H1 (cell line): ENCODE results near the gene DMBX1. TPM values are rescaled to one million over a fixed set of nuclear protein-coding genes. Genes with fewer than 3 reads are reported as not detected.

Source experiments
- EP300 ChIP-seq, 2 experiments: IDR thresholded peaks; 1 replicate in 1 of 2; 2 replicates in 1 of 2; pipeline ENCODE4 v1.6.1; 2011 to 2012; ENCODE audit warnings: low read depth in 2 of 2, low read length in 2 of 2, mild to moderate bottlenecking in 2 of 2, borderline replicate concordance in 1 of 2, inconsistent platforms in 1 of 2, moderate library complexity in 1 of 2
- SIX5 ChIP-seq: IDR thresholded peaks from 2 replicates; pipeline ENCODE4 v1.6.1; 2011; ENCODE audit warnings: mild to moderate bottlenecking, low read depth, low read length
- SP2 ChIP-seq: IDR thresholded peaks from 2 replicates; pipeline ENCODE4 v1.6.1; 2012; ENCODE audit warnings: mild to moderate bottlenecking, low read length, inconsistent platforms
- polyA plus RNA-seq, 7 experiments: library from polyadenylated mRNA; depleted of rRNA in 3 of 7; stranded (reverse) in 5 of 7; unstranded in 2 of 7; fragments of >200 nt in 5 of 7; fragments of 200-250 nt in 2 of 7; gene quantifications; 1 replicate in 5 of 7; 2 replicates in 1 of 7; 4 replicates in 1 of 7; pipeline versions ENCODE4 v1.2.1 to v1.2.3, GENCODE V29; 2011 to 2013; ENCODE audit warnings: missing spikeins in 2 of 7, mixed read lengths in 2 of 7
- total RNA-seq: library from RNA; stranded (reverse); fragmentation: NEBNext Ultra II Directional; extraction: Animal tissue kit (Norgen Biotek cat#: 25700); gene quantifications from 2 replicates; pipeline ENCODE4 v1.2.1, GENCODE V29; 2021
- TF ChIP-seq, protein P1 (sequence below): fragments of 300-600 bp; sonication (generic); IDR thresholded peaks from 2 replicates; pipeline ENCODE4 v1.7.1; 2012; ENCODE audit warnings: low read length, moderate library complexity, mild to moderate bottlenecking, inconsistent platforms; ENCODE audit not compliant: insufficient replicate concordance

The DMBX1 gene
- total and polyA plus RNA-seq, 2 of the 8 experiments (the other 6 are each of a cell fraction or from before 2014, with no cell fraction given), result 0.23 to 0.30 TPM

GRCh38 chr1:46487818-46488218 is 1.8 kb upstream of the DMBX1 start (continued):
- TF ChIP-seq, protein P1, sequence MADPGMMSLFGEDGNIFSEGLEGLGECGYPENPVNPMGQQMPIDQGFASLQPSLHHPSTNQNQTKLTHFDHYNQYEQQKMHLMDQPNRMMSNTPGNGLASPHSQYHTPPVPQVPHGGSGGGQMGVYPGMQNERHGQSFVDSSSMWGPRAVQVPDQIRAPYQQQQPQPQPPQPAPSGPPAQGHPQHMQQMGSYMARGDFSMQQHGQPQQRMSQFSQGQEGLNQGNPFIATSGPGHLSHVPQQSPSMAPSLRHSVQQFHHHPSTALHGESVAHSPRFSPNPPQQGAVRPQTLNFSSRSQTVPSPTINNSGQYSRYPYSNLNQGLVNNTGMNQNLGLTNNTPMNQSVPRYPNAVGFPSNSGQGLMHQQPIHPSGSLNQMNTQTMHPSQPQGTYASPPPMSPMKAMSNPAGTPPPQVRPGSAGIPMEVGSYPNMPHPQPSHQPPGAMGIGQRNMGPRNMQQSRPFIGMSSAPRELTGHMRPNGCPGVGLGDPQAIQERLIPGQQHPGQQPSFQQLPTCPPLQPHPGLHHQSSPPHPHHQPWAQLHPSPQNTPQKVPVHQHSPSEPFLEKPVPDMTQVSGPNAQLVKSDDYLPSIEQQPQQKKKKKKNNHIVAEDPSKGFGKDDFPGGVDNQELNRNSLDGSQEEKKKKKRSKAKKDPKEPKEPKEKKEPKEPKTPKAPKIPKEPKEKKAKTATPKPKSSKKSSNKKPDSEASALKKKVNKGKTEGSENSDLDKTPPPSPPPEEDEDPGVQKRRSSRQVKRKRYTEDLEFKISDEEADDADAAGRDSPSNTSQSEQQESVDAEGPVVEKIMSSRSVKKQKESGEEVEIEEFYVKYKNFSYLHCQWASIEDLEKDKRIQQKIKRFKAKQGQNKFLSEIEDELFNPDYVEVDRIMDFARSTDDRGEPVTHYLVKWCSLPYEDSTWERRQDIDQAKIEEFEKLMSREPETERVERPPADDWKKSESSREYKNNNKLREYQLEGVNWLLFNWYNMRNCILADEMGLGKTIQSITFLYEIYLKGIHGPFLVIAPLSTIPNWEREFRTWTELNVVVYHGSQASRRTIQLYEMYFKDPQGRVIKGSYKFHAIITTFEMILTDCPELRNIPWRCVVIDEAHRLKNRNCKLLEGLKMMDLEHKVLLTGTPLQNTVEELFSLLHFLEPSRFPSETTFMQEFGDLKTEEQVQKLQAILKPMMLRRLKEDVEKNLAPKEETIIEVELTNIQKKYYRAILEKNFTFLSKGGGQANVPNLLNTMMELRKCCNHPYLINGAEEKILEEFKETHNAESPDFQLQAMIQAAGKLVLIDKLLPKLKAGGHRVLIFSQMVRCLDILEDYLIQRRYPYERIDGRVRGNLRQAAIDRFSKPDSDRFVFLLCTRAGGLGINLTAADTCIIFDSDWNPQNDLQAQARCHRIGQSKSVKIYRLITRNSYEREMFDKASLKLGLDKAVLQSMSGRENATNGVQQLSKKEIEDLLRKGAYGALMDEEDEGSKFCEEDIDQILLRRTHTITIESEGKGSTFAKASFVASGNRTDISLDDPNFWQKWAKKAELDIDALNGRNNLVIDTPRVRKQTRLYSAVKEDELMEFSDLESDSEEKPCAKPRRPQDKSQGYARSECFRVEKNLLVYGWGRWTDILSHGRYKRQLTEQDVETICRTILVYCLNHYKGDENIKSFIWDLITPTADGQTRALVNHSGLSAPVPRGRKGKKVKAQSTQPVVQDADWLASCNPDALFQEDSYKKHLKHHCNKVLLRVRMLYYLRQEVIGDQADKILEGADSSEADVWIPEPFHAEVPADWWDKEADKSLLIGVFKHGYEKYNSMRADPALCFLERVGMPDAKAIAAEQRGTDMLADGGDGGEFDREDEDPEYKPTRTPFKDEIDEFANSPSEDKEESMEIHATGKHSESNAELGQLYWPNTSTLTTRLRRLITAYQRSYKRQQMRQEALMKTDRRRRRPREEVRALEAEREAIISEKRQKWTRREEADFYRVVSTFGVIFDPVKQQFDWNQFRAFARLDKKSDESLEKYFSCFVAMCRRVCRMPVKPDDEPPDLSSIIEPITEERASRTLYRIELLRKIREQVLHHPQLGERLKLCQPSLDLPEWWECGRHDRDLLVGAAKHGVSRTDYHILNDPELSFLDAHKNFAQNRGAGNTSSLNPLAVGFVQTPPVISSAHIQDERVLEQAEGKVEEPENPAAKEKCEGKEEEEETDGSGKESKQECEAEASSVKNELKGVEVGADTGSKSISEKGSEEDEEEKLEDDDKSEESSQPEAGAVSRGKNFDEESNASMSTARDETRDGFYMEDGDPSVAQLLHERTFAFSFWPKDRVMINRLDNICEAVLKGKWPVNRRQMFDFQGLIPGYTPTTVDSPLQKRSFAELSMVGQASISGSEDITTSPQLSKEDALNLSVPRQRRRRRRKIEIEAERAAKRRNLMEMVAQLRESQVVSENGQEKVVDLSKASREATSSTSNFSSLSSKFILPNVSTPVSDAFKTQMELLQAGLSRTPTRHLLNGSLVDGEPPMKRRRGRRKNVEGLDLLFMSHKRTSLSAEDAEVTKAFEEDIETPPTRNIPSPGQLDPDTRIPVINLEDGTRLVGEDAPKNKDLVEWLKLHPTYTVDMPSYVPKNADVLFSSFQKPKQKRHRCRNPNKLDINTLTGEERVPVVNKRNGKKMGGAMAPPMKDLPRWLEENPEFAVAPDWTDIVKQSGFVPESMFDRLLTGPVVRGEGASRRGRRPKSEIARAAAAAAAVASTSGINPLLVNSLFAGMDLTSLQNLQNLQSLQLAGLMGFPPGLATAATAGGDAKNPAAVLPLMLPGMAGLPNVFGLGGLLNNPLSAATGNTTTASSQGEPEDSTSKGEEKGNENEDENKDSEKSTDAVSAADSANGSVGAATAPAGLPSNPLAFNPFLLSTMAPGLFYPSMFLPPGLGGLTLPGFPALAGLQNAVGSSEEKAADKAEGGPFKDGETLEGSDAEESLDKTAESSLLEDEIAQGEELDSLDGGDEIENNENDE, result no peak
- TF ChIP-seq SP2, result no peak
- no peak for TF ChIP-seq SIX5
- no peak for TF ChIP-seq EP300 (IDR thresholded peaks at IDR 0.05; ENCODE audit: borderline replicate concordance in 1 of 2, low read depth in 2 of 2, low read length in 2 of 2)
